ENCODE data around the gene RHBDL1.

Gene RHBDL1

GRCh38 chr16:676565-676902 lies 1.1 kb downstream of the RHBDL1 start:
- no peak for DNase-seq

GRCh38 chr16:676913-677312 lies 1.4 kb downstream of the RHBDL1 start:
- DNase-seq: no peak

- DNase-seq: no peak
Measured at GRCh38 chr16:677316-678190, 2.1 kb downstream of the RHBDL1 start.

- DNase-seq: no peak
Measured at GRCh38 chr16:678209-678857, 2.9 kb downstream of the RHBDL1 start.

- DNase-seq: peak; percentile 54 to 72
Measured at GRCh38 chr16:678858-679813, 3.7 kb downstream of the RHBDL1 start.

- peak; percentile 71 to 88 for DNase-seq
Measured at GRCh38 chr16:679814-680624, 4.5 kb downstream of the RHBDL1 start, which contains the start of gene STUB1. STUB1 (plus strand) TSS chr16:680410; CDS start chr16:680526, 116 bp downstream.

- DNase-seq: no peak
Measured at GRCh38 chr16:680625-680945, 5.1 kb downstream of the RHBDL1 start.

- no peak for DNase-seq
Measured at GRCh38 chr16:680967-681745, 5.7 kb downstream of the RHBDL1 start.

GRCh38 chr16:681746-682427 lies 6.4 kb downstream of the RHBDL1 start:
- no peak for DNase-seq

GRCh38 chr16:682493-683395 lies 7.3 kb downstream of the RHBDL1 start:
- DNase-seq: no peak

GRCh38 chr16:683396-684070 lies 8.1 kb downstream of the RHBDL1 start:
- DNase-seq: no peak

GRCh38 chr16:684071-684794 lies 8.8 kb downstream of the RHBDL1 start, which contains the start of gene JMJD8:
JMJD8 (minus strand) TSS chr16:684334; CDS start chr16:684319, 15 bp downstream.
- DNase-seq: peak; percentile 90 to 97

GRCh38 chr16:684961-685696 lies 9.7 kb downstream of the RHBDL1 start:
- DNase-seq: peak; percentile 71 to 86

- DNase-seq: peak in 1 of 2 experiments; percentile 66
Measured at GRCh38 chr16:685967-686366, 10.5 kb downstream of the RHBDL1 start.

- DNase-seq: no peak
Measured at GRCh38 chr16:686459-687260, 11.2 kb downstream of the RHBDL1 start.

- no peak for DNase-seq
Measured at GRCh38 chr16:687499-687898, 12.0 kb downstream of the RHBDL1 start.
